NT2/D1 (cell line): ENCODE data around the gene ZAP70.
A peak's percentile ranks its signal among the peaks of the same experiment; 100 is the strongest.

Source experiments
- DNase-seq: peaks from one replicate; pipeline ENCODE4 v3.0.0-alpha.2; 2011; ENCODE audit warnings: low read depth, low spot score
- H3K27me3 ChIP-seq: 2 replicates; pipeline ENCODE4 v1.6.0; 2011; ENCODE audit warnings: mild to moderate bottlenecking; ENCODE audit not compliant: insufficient read length, insufficient read depth
- H3K36me3 ChIP-seq: 2 replicates; pipeline ENCODE4 v1.6.1; 2011; ENCODE audit warnings: mild to moderate bottlenecking, low read length, mixed read lengths; ENCODE audit not compliant: insufficient read depth, insufficient read length
- H3K4me1 ChIP-seq: 2 replicates; pipeline ENCODE4 v1.5.1; 2011; ENCODE audit not compliant: insufficient read depth, insufficient read length
- H3K4me3 ChIP-seq: 2 replicates; pipeline ENCODE4 v1.5.1; 2011; ENCODE audit warnings: low read depth; ENCODE audit not compliant: insufficient read length
- H3K9ac ChIP-seq: 2 replicates; pipeline ENCODE4 v1.6.0; 2011; ENCODE audit warnings: low read depth; ENCODE audit not compliant: insufficient read length
- H3K9me3 ChIP-seq: 2 replicates; pipeline ENCODE4 v1.5.1; 2011; ENCODE audit warnings: mild to moderate bottlenecking, low read length; ENCODE audit not compliant: insufficient read depth
- SUZ12 ChIP-seq: IDR thresholded peaks from 2 replicates; pipeline ENCODE4 v1.6.1; 2011; ENCODE audit not compliant: insufficient read length, insufficient read depth; ENCODE audit errors: extremely low read depth
- YY1 ChIP-seq: IDR thresholded peaks from 2 replicates; pipeline ENCODE4 v1.6.1; 2011; ENCODE audit not compliant: insufficient read length, insufficient read depth
- ZNF274 ChIP-seq: IDR thresholded peaks from 2 replicates; pipeline ENCODE4 v1.6.1; 2011; ENCODE audit warnings: mild to moderate bottlenecking, low read depth, low read length

Gene ZAP70

DNA sequence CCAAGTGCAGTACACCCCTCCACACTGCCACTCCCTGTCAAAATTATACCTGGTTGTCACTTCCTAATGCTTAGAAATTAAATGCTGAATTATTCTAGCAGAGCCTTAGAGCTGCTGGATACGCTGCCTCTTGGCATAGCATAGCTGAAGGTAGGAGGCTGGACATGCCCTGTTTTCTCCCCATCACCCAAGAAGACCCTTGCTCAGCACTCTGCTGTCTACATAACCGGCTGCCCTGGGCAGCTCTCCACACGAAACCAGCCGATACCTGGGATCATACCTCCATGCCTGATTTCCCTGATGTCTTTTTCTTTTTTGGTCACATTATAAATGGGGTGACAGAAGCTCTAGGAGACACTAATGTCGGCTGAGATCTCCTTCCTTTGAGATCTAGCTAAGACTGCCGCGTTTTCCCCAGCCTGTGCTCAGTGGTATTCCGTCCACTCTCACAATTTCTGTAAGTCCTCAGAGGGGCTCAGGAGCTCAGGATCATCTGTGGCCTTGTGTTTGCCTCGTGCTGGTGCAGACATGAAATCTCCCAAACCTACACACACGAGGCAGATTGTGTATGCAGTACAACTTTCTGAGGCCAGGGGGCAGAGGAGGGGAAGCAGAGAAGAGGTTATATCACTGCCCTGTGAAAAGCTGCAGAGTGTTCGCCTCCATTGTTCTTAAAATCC lies 13.5 kb upstream of the ZAP70 start:
- TF ChIP-seq SUZ12 (no peak), ZNF274 (no peak), YY1 (no peak)
- Histone ChIP-seq H3K27me3 (no peaks in the 10 kb centered on the region), H3K9me3 (no peaks in the 10 kb centered on the region), H3K36me3 (no peaks in the 10 kb centered on the region), H3K4me1 (no peaks in the 10 kb centered on the region), H3K4me3 (no peak overlapping the region), H3K9ac (no peak overlapping the region)
- peak; percentile 73 for DNase-seq

DNA sequence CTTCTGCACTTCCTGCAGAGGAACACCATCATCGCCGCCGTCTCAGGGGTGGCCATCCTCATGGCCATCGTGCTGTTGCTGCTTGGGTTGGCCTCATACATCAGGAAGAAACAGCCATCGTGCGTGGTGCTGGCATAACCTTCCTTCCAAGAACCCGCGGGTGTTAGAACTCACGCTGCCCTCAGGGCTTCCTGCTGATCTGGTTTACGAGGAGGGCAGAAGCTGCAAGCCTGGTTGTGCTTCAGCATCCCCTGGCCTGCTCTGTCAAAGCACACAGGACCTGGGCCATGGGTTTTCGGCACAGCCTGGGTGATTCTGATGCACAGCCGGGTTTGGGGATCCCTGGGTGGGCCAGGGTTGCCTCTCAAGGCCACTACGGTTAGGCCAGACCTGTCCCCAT lies 12.2 kb upstream of the ZAP70 start:
- Histone ChIP-seq H3K4me1 (no peaks in the 10 kb centered on the region), H3K9me3 (no peaks in the 10 kb centered on the region), H3K4me3 (no peak overlapping the region), H3K9ac (no peak overlapping the region), H3K36me3 (no peaks in the 10 kb centered on the region), H3K27me3 (no peaks in the 10 kb centered on the region)
- TF ChIP-seq SUZ12 (no peak), ZNF274 (no peak), YY1 (no peak)
- DNase-seq: no peak

DNA sequence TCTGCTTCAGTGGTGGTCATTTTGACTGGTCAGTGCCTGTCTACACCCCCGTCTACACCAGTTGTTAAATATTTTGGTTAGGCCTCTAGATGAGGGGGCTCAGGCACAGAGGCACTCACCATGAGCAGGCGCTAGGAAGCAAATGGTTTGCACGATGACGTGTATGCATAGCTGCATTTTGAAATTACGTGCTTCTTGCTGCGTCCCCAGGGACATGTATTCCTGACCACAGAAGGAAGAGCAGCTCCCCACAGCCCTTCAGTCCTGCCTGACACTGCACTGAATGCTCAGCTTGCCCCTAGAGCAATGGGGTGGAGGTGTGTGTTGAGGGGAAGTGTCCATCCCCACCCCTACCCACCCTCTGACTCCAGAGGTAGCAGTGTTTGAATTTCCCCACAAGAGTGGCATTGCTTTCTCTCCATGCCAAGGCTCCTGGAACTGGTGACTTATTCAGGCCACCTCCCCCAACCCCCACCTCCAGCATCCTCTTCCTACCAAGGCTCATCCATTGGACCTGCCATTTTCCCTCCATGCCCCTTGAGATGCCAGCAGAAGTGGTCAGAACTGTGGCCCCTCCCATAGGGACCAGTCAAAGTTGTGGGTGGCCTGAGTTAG lies 11.4 kb upstream of the ZAP70 start:
- H3K4me1 ChIP-seq: no peaks in the 10 kb centered on the region
- no peak overlapping the region for H3K9ac ChIP-seq
- no peaks in the 10 kb centered on the region for H3K9me3 ChIP-seq
- no peaks in the 10 kb centered on the region for H3K36me3 ChIP-seq
- no peak overlapping the region for H3K4me3 ChIP-seq
- no peak for DNase-seq
- TF ChIP-seq SUZ12 (no peak), YY1 (no peak)
- no peaks in the 10 kb centered on the region for H3K27me3 ChIP-seq

DNA sequence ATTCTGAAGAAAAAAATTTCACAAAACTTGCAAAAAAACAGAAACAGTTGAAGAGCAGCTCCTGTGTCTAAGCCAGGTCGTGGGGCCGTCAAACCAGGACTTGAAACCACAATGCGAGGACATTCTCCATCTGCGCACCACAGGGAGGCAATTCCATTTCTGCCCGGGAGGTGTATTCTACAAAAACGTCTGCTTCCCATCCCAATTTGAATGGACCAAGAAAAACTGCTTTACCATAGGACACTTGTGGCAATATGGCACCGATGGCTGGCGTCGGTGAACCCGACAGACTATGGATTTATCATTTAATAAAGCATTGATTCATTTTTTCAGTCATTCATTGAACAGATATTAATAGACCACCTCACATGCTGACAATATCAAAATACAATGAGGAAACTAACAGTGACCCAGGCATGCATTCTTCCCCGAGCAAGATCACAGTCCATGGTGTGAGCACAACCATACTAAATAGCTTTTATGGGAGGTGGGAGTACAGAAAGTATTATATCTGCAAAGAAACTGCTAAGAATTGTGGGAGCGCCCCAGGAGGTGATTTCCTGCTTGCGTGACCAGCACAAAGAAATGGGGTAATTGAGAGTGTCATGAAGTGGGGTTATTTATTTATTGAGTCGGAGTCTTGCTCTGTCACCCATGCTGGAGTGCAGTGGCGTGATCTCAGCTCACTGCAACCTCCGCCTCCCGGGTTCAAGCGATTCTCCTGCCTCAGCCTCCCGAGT lies 10.5 kb upstream of the ZAP70 start:
- no peaks in the 10 kb centered on the region for H3K9me3 ChIP-seq
- no peak for DNase-seq
- no peaks in the 10 kb centered on the region for H3K27me3 ChIP-seq
- no peak overlapping the region for H3K4me3 ChIP-seq
- no peaks in the 10 kb centered on the region for H3K36me3 ChIP-seq
- H3K9ac ChIP-seq: no peak overlapping the region
- H3K4me1 ChIP-seq: no peaks in the 10 kb centered on the region
- TF ChIP-seq ZNF274: no peak
- no peak for TF ChIP-seq SUZ12
- no peak for TF ChIP-seq YY1

DNA sequence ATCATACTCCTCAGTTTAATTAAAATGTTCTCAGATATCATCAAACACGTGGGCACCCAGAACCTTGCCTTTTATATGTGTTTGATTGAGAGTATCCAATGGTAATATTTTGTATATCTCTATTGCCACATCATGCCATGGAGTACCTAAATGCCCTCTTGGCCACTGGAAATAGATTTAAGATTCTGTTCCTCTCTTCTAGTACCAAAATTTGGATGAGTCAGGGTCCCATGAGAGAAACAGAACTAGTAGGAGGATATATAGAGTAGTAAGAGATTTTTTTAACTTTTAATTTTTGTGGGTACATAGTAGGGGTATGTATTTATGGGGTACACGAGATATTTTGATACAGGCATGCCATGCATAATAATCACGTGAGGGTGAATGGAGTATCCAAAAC lies 9.6 kb upstream of the ZAP70 start:
- no peaks in the 10 kb centered on the region for H3K27me3 ChIP-seq
- H3K4me1 ChIP-seq: no peaks in the 10 kb centered on the region
- DNase-seq: no peak
- H3K9ac ChIP-seq: no peak overlapping the region
- no peaks in the 10 kb centered on the region for H3K9me3 ChIP-seq
- H3K36me3 ChIP-seq: no peaks in the 10 kb centered on the region
- no peak overlapping the region for H3K4me3 ChIP-seq
- TF ChIP-seq SUZ12: no peak
- TF ChIP-seq ZNF274: no peak

DNA sequence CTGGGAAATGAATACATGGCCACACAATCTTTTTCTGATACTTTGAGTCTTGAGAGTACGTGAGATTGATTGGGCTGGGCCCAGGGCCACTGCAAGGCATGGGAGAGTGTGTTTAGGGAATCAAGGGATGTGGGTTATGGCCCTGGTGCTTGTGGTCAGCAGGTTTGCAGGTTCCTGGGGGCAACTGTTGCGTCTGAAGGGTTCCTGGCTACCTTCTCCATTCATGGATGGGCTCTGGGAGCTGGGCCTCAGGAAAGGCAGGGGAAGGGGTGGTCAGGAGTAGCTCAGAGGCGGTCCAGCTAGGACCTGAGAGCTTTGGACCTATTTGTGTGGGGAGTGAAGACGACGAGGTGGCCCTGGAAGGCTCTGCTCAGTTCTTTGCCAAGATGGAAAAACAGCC lies 8.4 kb upstream of the ZAP70 start:
- Histone ChIP-seq H3K9me3 (no peaks in the 10 kb centered on the region), H3K27me3 (no peaks in the 10 kb centered on the region), H3K4me1 (no peaks in the 10 kb centered on the region), H3K36me3 (no peaks in the 10 kb centered on the region), H3K4me3 (no peak overlapping the region), H3K9ac (no peak overlapping the region)
- no peak for TF ChIP-seq ZNF274
- no peak for TF ChIP-seq YY1
- DNase-seq: no peak

DNA sequence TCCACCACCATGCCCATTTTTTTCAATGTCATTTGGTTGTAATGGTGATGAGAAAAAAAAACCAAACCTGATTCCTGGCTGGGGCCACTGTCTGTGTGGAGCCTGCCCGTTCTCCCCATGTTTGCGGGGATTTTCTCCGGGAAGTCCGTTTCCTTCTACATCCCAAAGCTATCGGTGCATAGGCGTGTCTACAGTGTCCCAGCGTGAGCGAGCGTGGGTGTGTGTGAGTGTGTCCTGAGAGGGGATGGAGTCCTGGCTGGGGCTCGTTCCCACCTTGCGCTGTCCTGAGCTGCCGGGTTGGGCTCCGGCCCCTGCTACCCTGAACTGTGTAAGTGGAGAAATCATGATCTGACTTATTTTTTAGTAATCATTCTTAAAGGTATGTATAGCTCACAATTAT lies 7.3 kb upstream of the ZAP70 start:
- no peak for DNase-seq
- no peak overlapping the region for H3K4me3 ChIP-seq
- H3K4me1 ChIP-seq: peaks cover 3% of the 10 kb centered on the region
- H3K9ac ChIP-seq: no peak overlapping the region
- H3K27me3 ChIP-seq: no peaks in the 10 kb centered on the region
- no peak for TF ChIP-seq ZNF274
- TF ChIP-seq SUZ12: no peak
- no peak for TF ChIP-seq YY1
- no peaks in the 10 kb centered on the region for H3K9me3 ChIP-seq
- H3K36me3 ChIP-seq: no peaks in the 10 kb centered on the region
